Occipital lobe (tissue), 2 donors: ENCODE data around the gene NOL12. TPM values are rescaled to one million over a fixed set of nuclear protein-coding genes. Genes with fewer than 3 reads are reported as not detected.

Source experiments
- DNase-seq: peaks from one replicate; lab custom pipeline; 2025; lab: John Stamatoyannopoulos, UW
- total RNA-seq: library from RNA; depleted of rRNA; stranded (reverse); fragments of >200 nt; gene quantifications from one replicate; pipeline ENCODE4 v1.2.3, GENCODE V29; 2014

The NOL12 gene
- total RNA-seq, 1 donor from 2014 or later = 18.2 TPM

GRCh38 chr22:37659066-37659896, 26.9 kb upstream of the NOL12 start:
- no peak for DNase-seq

- no peak for DNase-seq
These were observed 26.0 kb upstream of the NOL12 start for GRCh38 chr22:37659897-37660708.

GRCh38 chr22:37660709-37661045, 25.5 kb upstream of the NOL12 start:
- no peak for DNase-seq

- no peak for DNase-seq
These were observed 24.8 kb upstream of the NOL12 start for GRCh38 chr22:37661160-37661924.

GRCh38 chr22:37662039-37662438, 24.1 kb upstream of the NOL12 start:
- no peak for DNase-seq

- DNase-seq = no peak
These were observed 22.5 kb upstream of the NOL12 start for GRCh38 chr22:37663521-37664140.

GRCh38 chr22:37664249-37665101, 21.7 kb upstream of the NOL12 start:
- peak; percentile 63 for DNase-seq

GRCh38 chr22:37665487-37665886, 20.7 kb upstream of the NOL12 start:
- no peak for DNase-seq

- no peak for DNase-seq
These were observed 16.6 kb upstream of the NOL12 start for GRCh38 chr22:37669586-37669985.

GRCh38 chr22:37672206-37672919, 13.8 kb upstream of the NOL12 start:
- DNase-seq = no peak

GRCh38 chr22:37672920-37673455, 13.2 kb upstream of the NOL12 start:
- no peak for DNase-seq

- no peak for DNase-seq
These were observed 11.9 kb upstream of the NOL12 start for GRCh38 chr22:37674248-37674647.

GRCh38 chr22:37674951-37675929, 10.9 kb upstream of the NOL12 start, which contains the start of gene LGALS1:
LGALS1 (plus strand) TSS chr22:37675636; CDS start chr22:37675703, 67 bp downstream.
- DNase-seq = peak; percentile 85

GRCh38 chr22:37675930-37676735, 10.0 kb upstream of the NOL12 start:
- DNase-seq = no peak

GRCh38 chr22:37676736-37677492, 9.2 kb upstream of the NOL12 start:
- peak; percentile 56 for DNase-seq

- no peak for DNase-seq
These were observed 8.6 kb upstream of the NOL12 start for GRCh38 chr22:37677493-37677974.
